Gastroesophageal sphincter (tissue), 4 donors: Measurements from ENCODE around the gene SLC8A1. TPM values are rescaled to one million over a fixed set of nuclear protein-coding genes. Genes with fewer than 3 reads are reported as not detected.

ENCODE experiments used
- ATAC-seq: fragments of 150-250 bp; one replicate; pipeline ENCODE4 v1.9.1; 2016; ENCODE audit warnings: mild to moderate bottlenecking, moderate library complexity
- H3K27ac ChIP-seq, 4 donors: fragments of 200-600 bp; sonication (generic) in 3 of 4; 1 replicate in 3 of 4; 2 replicates in 1 of 4; pipeline ENCODE4 v1.5.1; 2016 to 2019
- H3K27me3 ChIP-seq: fragments of 200-600 bp; sonication (generic); one replicate; pipeline ENCODE4 v1.5.1; 2019
- H3K36me3 ChIP-seq, 2 donors: fragments of 200-600 bp; sonication (generic); one replicate each; pipeline ENCODE4 v1.5.1; 2019; ENCODE audit warnings: control low read depth in 1 of 2
- H3K4me1 ChIP-seq, 3 donors: fragments of 200-600 bp; sonication (generic); 1 replicate in 2 of 3; 2 replicates in 1 of 3; pipeline ENCODE4 v1.5.1; 2016 to 2019; ENCODE audit warnings: control low read depth in 2 of 3
- H3K4me3 ChIP-seq, 2 donors: fragments of 200-600 bp; sonication (generic); one replicate each; pipeline ENCODE4 v1.5.1; 2019; ENCODE audit warnings: mild to moderate bottlenecking in 1 of 2, moderate library complexity in 1 of 2
- H3K9me3 ChIP-seq, 3 donors: fragments of 200-600 bp; sonication (generic); one replicate each; pipeline ENCODE4 v1.5.1; 2017 to 2019; ENCODE audit warnings: control low read depth in 2 of 3
- EP300 ChIP-seq: sonication (generic); formaldehyde crosslinking; IDR thresholded peaks from one replicate; pipeline ENCODE4 v1.6.1; 2017; ENCODE audit warnings: antibody characterized with exemption, mild to moderate bottlenecking
- POLR2A ChIP-seq, 2 donors: fragments of 450-650 bp; IDR thresholded peaks; one replicate each; pipeline ENCODE4 v1.6.1; 2017; ENCODE audit warnings: antibody characterized with exemption in 2 of 2, mild to moderate bottlenecking in 2 of 2, moderate library complexity in 1 of 2
- POLR2AphosphoS5 ChIP-seq: sonication (generic); formaldehyde crosslinking; IDR thresholded peaks from one replicate; pipeline ENCODE4 v1.6.1; 2017; ENCODE audit warnings: antibody characterized with exemption
- WGBS, 2 donors: methylation state at CpG; one replicate each; pipeline ENCODE4 v1.1.5; 2018; ENCODE audit warnings: low coverage in 1 of 2; 5-methylcytosine and 5-hydroxymethylcytosine counted together
- total RNA-seq, 4 donors: library from RNA; depleted of rRNA; stranded (reverse); fragments of >200 nt; gene quantifications; one replicate each; pipeline ENCODE4 v1.1.0, GENCODE V29; 2016
- TF ChIP-seq, protein P1 (sequence below), 4 experiments: fragments of 200-600 bp in 2 of 4; fragments of 450-650 bp in 2 of 4; sonication (generic) in 1 of 4; IDR thresholded peaks; one replicate each; pipeline ENCODE4 v1.5.1; 2017 to 2019; ENCODE audit warnings: antibody characterized with exemption in 4 of 4, mild to moderate bottlenecking in 2 of 4, moderate library complexity in 2 of 4

SLC8A1 gene
- total RNA-seq, 4 donors from 2014 or later = 76.3 to 168 (median 146) TPM

GRCh38 chr2:40230186-40230585 lies 221.7 kb downstream of the SLC8A1 start:
- TF ChIP-seq POLR2A (IDR thresholded peaks at IDR 0.05) (no peak), POLR2AphosphoS5 (no peak), EP300 (no peak)
- TF ChIP-seq, protein P1, sequence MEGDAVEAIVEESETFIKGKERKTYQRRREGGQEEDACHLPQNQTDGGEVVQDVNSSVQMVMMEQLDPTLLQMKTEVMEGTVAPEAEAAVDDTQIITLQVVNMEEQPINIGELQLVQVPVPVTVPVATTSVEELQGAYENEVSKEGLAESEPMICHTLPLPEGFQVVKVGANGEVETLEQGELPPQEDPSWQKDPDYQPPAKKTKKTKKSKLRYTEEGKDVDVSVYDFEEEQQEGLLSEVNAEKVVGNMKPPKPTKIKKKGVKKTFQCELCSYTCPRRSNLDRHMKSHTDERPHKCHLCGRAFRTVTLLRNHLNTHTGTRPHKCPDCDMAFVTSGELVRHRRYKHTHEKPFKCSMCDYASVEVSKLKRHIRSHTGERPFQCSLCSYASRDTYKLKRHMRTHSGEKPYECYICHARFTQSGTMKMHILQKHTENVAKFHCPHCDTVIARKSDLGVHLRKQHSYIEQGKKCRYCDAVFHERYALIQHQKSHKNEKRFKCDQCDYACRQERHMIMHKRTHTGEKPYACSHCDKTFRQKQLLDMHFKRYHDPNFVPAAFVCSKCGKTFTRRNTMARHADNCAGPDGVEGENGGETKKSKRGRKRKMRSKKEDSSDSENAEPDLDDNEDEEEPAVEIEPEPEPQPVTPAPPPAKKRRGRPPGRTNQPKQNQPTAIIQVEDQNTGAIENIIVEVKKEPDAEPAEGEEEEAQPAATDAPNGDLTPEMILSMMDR (IDR thresholded peaks at IDR 0.05) = no peak
- no peaks in the 10 kb centered on the region for H3K9me3 ChIP-seq
- peaks cover 3 to 23% (median 9%) of the 10 kb centered on the region in 3 donors for H3K4me1 ChIP-seq
- H3K27me3 ChIP-seq = no peaks in the 10 kb centered on the region
- peak overlapping the region in 1 of 4 donors; percentile 24 for H3K27ac ChIP-seq
- ATAC-seq = no peak
- no peaks in the 10 kb centered on the region for H3K36me3 ChIP-seq
- WGBS, 2 donors = 90 to 100% methylated on average over 1 of the region's 1 CpG
- no peak overlapping the region for H3K4me3 ChIP-seq

DNA sequence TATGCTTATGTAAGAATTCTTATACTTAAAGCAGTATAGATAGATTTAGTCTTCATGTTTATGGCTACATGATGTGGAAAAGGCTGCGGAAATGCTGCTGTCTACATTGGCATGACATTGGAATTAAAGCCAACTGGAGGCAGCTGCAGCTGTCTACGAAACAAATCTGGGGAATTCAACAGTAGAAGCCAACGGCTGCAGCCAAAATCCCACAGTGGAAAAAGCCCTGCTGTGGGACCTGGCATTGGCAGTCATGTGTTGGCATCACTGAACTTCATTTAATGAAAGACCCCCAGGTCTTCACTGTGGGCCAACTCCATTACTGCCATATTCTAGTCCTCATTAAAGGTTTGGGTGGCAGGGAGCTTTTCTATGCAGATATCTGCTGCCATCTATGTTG lies 223.6 kb downstream of the SLC8A1 start:
- H3K4me1 ChIP-seq = peaks cover 3 to 26% (median 9%) of the 10 kb centered on the region in 3 donors
- no peaks in the 10 kb centered on the region for H3K9me3 ChIP-seq
- peak overlapping the region in 2 of 4 donors; percentile 10 to 15 for H3K27ac ChIP-seq
- H3K27me3 ChIP-seq = no peaks in the 10 kb centered on the region
- H3K4me3 ChIP-seq = no peak overlapping the region
- no peak for ATAC-seq
- TF ChIP-seq EP300 (no peak), POLR2A (IDR thresholded peaks at IDR 0.05) (no peak), POLR2AphosphoS5 (no peak)
- TF ChIP-seq, protein P1 (IDR thresholded peaks at IDR 0.05) = no peak
- 44 to 63% methylated on average over 3 of the region's 3 CpGs for WGBS, 2 donors
- H3K36me3 ChIP-seq = no peaks in the 10 kb centered on the region

DNA sequence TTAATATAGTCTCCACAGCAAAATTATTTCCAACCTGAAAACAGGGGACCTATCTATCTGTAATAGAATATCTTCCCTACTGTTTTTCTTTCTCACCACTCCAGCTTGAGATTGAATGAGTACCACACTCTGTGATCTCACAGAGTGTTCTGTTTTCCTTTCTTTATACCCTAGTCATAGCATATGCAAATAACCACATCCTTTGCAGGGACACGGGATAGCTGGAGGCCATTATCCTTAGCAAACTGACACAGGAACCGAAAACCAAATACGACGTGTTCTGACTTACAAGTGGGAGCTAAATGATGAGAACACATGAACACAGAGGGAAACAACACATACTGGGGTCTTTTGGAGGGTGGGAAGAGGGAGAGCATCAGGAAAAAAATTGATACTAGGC lies 224.7 kb downstream of the SLC8A1 start:
- Histone ChIP-seq H3K27me3 (no peaks in the 10 kb centered on the region), H3K36me3 (no peaks in the 10 kb centered on the region), H3K4me3 (no peak overlapping the region), H3K27ac (peak overlapping the region in 3 of 4 donors; percentile 18 to 39 (median 34)), H3K4me1 (peaks cover 3 to 26% (median 9%) of the 10 kb centered on the region in 3 donors), H3K9me3 (no peaks in the 10 kb centered on the region)
- no peak for ATAC-seq
- 60 to 92% methylated on average over 1 to 4 of the region's 4 CpGs for WGBS, 2 donors
- TF ChIP-seq, protein P1 (IDR thresholded peaks at IDR 0.05) = no peak
- TF ChIP-seq POLR2AphosphoS5 (no peak), EP300 (no peak), POLR2A (IDR thresholded peaks at IDR 0.05) (no peak)

GRCh38 chr2:40226637-40227036 lies 225.3 kb downstream of the SLC8A1 start:
- no peaks in the 10 kb centered on the region for H3K27me3 ChIP-seq
- H3K4me1 ChIP-seq = peaks cover 3 to 26% (median 9%) of the 10 kb centered on the region in 3 donors
- no peaks in the 10 kb centered on the region for H3K9me3 ChIP-seq
- no peak overlapping the region for H3K4me3 ChIP-seq
- H3K27ac ChIP-seq = peak overlapping the region in 2 of 4 donors; percentile 14 to 39
- H3K36me3 ChIP-seq = no peaks in the 10 kb centered on the region
- TF ChIP-seq EP300 = no peak
- TF ChIP-seq POLR2A (IDR thresholded peaks at IDR 0.05) = no peak
- TF ChIP-seq, protein P1 (IDR thresholded peaks at IDR 0.05) = no peak
- TF ChIP-seq POLR2AphosphoS5 = no peak
- ATAC-seq = no peak

GRCh38 chr2:40225670-40226210 lies 226.2 kb downstream of the SLC8A1 start:
- no peak for ATAC-seq
- no peaks in the 10 kb centered on the region for H3K9me3 ChIP-seq

More at GRCh38 chr2:40225670-40226210, 226.2 kb downstream of the SLC8A1 start:
- peaks cover 3 to 31% (median 9%) of the 10 kb centered on the region in 3 donors for H3K4me1 ChIP-seq
- TF ChIP-seq, protein P1 (IDR thresholded peaks at IDR 0.05) = no peak
- no peak for TF ChIP-seq POLR2A (IDR thresholded peaks at IDR 0.05)
- TF ChIP-seq POLR2AphosphoS5 = no peak
- TF ChIP-seq EP300 = no peak
- H3K36me3 ChIP-seq = no peaks in the 10 kb centered on the region
- H3K27me3 ChIP-seq = no peaks in the 10 kb centered on the region
- H3K4me3 ChIP-seq = no peak overlapping the region
- WGBS, 2 donors = 13 to 30% methylated on average over 1 to 2 of the region's 2 CpGs
- H3K27ac ChIP-seq = peak overlapping the region; percentile 34 to 64 (median 37)
